NCI-H446 treated with DMSO at 0.1 percent for 48 hours (cell line): Measurements from ENCODE around the gene IL1RAP.
"Not testable (repeated sequence)": the region's sequence is repeated elsewhere in the genome, so short reads cannot be mapped to it uniquely, and the experiment has no call there.

ENCODE experiments used
- DNase-seq: peaks from one replicate; lab custom pipeline; 2025; lab: John Stamatoyannopoulos, UW

Gene IL1RAP

GRCh38 chr3:190512666-190513065 lies 1.2 kb upstream of the IL1RAP start:
- DNase-seq: no peak

GRCh38 chr3:190514413-190515153 lies 698 bp downstream of the IL1RAP start:
- DNase-seq: no peak

- DNase-seq: no peak
Measured at GRCh38 chr3:190516416-190516815, 2.5 kb downstream of the IL1RAP start.

- no peak for DNase-seq
Measured at GRCh38 chr3:190517687-190518086, 3.8 kb downstream of the IL1RAP start.

GRCh38 chr3:190518531-190518930 lies 4.6 kb downstream of the IL1RAP start:
- DNase-seq: not testable (repeated sequence)

GRCh38 chr3:190519886-190520285 lies 6.0 kb downstream of the IL1RAP start:
- no peak for DNase-seq

GRCh38 chr3:190521998-190522397 lies 8.1 kb downstream of the IL1RAP start:
- no peak for DNase-seq

- DNase-seq: no peak
Measured at GRCh38 chr3:190522621-190523222, 8.8 kb downstream of the IL1RAP start.

- DNase-seq: no peak
Measured at GRCh38 chr3:190524942-190525341, 11.1 kb downstream of the IL1RAP start.

GRCh38 chr3:190525634-190526033 lies 11.7 kb downstream of the IL1RAP start:
- no peak for DNase-seq

- DNase-seq: no peak
Measured at GRCh38 chr3:190526787-190527762, 13.2 kb downstream of the IL1RAP start.

GRCh38 chr3:190528706-190529105 lies 14.8 kb downstream of the IL1RAP start:
- no peak for DNase-seq

GRCh38 chr3:190531406-190531805 lies 17.5 kb downstream of the IL1RAP start:
- no peak for DNase-seq

GRCh38 chr3:190532731-190533203 lies 18.9 kb downstream of the IL1RAP start:
- DNase-seq: no peak

GRCh38 chr3:190533511-190534281 lies 19.8 kb downstream of the IL1RAP start:
- no peak for DNase-seq

- no peak for DNase-seq
Measured at GRCh38 chr3:190534386-190534785, 20.5 kb downstream of the IL1RAP start.

- DNase-seq: no peak
Measured at GRCh38 chr3:190534986-190535385, 21.1 kb downstream of the IL1RAP start.

GRCh38 chr3:190537146-190537545 lies 23.3 kb downstream of the IL1RAP start:
- no peak for DNase-seq

GRCh38 chr3:190538288-190538687 lies 24.4 kb downstream of the IL1RAP start:
- no peak for DNase-seq

- no peak for DNase-seq
Measured at GRCh38 chr3:190539526-190539925, 25.6 kb downstream of the IL1RAP start.

GRCh38 chr3:190541008-190541407 lies 27.1 kb downstream of the IL1RAP start:
- DNase-seq: no peak

GRCh38 chr3:190541560-190541959 lies 27.7 kb downstream of the IL1RAP start:
- DNase-seq: no peak
